Activated CD8-positive, alpha-beta T cell treated with anti-CD3 and anti-CD28 coated beads for 36 hours (primary cell): ENCODE data around the gene TRIM45. TPM values are rescaled to one million over a fixed set of nuclear protein-coding genes. Genes with fewer than 3 reads are reported as not detected.

Experiments
- ATAC-seq: fragments of 200-7000 bp; cut with Tn5 transposase; one replicate; pipeline ENCODE4 v1.10.0; 2021; ENCODE audit warnings: mild to moderate bottlenecking, moderate library complexity
- CTCF ChIA-PET: fragments of 350-600 bp; sonication (Branson Sonifier 250); formaldehyde crosslinking; loops from one replicate; lab custom pipeline; 2021; ENCODE audit warnings: antibody characterized with exemption; lab: Charles Lee
- POLR2A ChIA-PET: fragments of 350-600 bp; sonication (Branson Sonifier 250); formaldehyde crosslinking; loops from one replicate; lab custom pipeline; 2021; ENCODE audit warnings: antibody characterized with exemption; lab: Charles Lee
- DNase-seq: peaks from one replicate; pipeline ENCODE4 v3.0.0-alpha.2; 2020
- H3K27ac Mint-ChIP-seq: one replicate; pipeline ENCODE4 v1.8.0; 2021; ENCODE audit warnings: mild to moderate bottlenecking, mixed read lengths
- H3K27me3 Mint-ChIP-seq: one replicate; pipeline ENCODE4 v1.8.0; 2021; ENCODE audit warnings: mixed read lengths
- H3K36me3 Mint-ChIP-seq: one replicate; pipeline ENCODE4 v1.8.0; 2021; ENCODE audit warnings: low read depth, mixed read lengths
- H3K4me1 Mint-ChIP-seq: one replicate; pipeline ENCODE4 v1.8.0; 2021; ENCODE audit warnings: low read depth, mixed read lengths
- H3K4me3 Mint-ChIP-seq: one replicate; pipeline ENCODE4 v1.8.0; 2021; ENCODE audit warnings: mild to moderate bottlenecking, moderate library complexity, mixed read lengths
- H3K9me3 Mint-ChIP-seq: one replicate; pipeline ENCODE4 v1.8.0; 2021; ENCODE audit warnings: mixed read lengths
- intact Hi-C: fragments of 100-400 bp; cut with micrococcal nuclease; formaldehyde crosslinking; loops from one replicate; pipeline ENCODE4 v1.10.0; 2022
- total RNA-seq, 2 experiments: library from RNA; stranded (reverse); gene quantifications; one replicate each; pipeline ENCODE4 v1.2.3, GENCODE V29; 2021
- TF ChIP-seq, protein P1 (sequence below): fragments of 200-600 bp; IDR thresholded peaks from one replicate; pipeline ENCODE4 v1.8.0; 2022; ENCODE audit warnings: antibody characterized with exemption, mild to moderate bottlenecking

Gene TRIM45
- total RNA-seq, 2 experiments from 2014 or later: 0.27 TPM

GRCh38 chr1:117147856-117148588, 26.5 kb upstream of the TRIM45 start:
- ChIA-PET CTCF (interaction anchor here (1.3 kb wide), 1 partner anchor 10 kb away, joined by 4 read pairs; no protein-coding TSS in a partner anchor), POLR2A (no interaction called here)
- H3K27ac Mint-ChIP-seq: no peak overlapping the region
- H3K9me3 Mint-ChIP-seq: peaks cover 8% of the 10 kb centered on the region
- H3K4me1 Mint-ChIP-seq: no peaks in the 10 kb centered on the region
- no peak overlapping the region for H3K4me3 Mint-ChIP-seq
- DNase-seq: no peak
- no peak for ATAC-seq
- intact Hi-C loops: no loop called here
- H3K27me3 Mint-ChIP-seq: peaks cover 12% of the 10 kb centered on the region
- H3K36me3 Mint-ChIP-seq: no peaks in the 10 kb centered on the region
- TF ChIP-seq, protein P1, sequence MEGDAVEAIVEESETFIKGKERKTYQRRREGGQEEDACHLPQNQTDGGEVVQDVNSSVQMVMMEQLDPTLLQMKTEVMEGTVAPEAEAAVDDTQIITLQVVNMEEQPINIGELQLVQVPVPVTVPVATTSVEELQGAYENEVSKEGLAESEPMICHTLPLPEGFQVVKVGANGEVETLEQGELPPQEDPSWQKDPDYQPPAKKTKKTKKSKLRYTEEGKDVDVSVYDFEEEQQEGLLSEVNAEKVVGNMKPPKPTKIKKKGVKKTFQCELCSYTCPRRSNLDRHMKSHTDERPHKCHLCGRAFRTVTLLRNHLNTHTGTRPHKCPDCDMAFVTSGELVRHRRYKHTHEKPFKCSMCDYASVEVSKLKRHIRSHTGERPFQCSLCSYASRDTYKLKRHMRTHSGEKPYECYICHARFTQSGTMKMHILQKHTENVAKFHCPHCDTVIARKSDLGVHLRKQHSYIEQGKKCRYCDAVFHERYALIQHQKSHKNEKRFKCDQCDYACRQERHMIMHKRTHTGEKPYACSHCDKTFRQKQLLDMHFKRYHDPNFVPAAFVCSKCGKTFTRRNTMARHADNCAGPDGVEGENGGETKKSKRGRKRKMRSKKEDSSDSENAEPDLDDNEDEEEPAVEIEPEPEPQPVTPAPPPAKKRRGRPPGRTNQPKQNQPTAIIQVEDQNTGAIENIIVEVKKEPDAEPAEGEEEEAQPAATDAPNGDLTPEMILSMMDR: no peak

DNA sequence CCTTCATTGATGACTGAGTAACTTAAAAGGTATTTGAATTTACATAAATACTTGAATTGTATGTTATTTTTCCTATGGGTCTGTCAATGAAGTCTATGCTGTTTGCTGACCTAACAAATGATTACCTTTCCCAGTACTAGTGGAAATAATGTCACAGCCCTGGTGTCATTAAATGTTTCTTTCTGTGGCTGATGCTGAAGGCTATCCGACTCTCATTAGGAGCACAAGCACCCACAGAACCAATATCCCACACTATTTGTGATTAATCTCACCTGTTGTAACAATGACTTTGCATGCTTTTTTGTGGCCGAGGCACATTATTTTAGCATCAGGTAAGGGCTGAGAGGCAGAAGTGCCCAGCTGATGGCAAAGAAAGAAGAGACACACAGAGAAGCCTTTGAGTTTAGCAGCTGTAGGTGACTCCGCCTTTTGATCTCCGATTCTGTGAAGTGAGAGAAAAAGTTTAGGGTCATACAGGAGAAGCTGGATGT, 25.8 kb upstream of the TRIM45 start:
- intact Hi-C loops: no loop called here
- ATAC-seq: no peak
- no peak overlapping the region for H3K27ac Mint-ChIP-seq
- TF ChIP-seq, protein P1: no peak
- ChIA-PET CTCF (interaction anchor here (1.3 to 1.7 kb wide), 2 partner anchors 9 to 19 kb away, joined by 4 to 5 read pairs; no protein-coding TSS in a partner anchor), POLR2A (no interaction called here)
- peaks cover 12% of the 10 kb centered on the region for H3K27me3 Mint-ChIP-seq
- DNase-seq: no peak
- no peaks in the 10 kb centered on the region for H3K36me3 Mint-ChIP-seq
- H3K4me3 Mint-ChIP-seq: no peak overlapping the region
- peaks cover 8% of the 10 kb centered on the region for H3K9me3 Mint-ChIP-seq
- H3K4me1 Mint-ChIP-seq: no peaks in the 10 kb centered on the region

- H3K4me1 Mint-ChIP-seq: no peaks in the 10 kb centered on the region
- no peak for ATAC-seq
- POLR2A ChIA-PET: no interaction called here
- H3K4me3 Mint-ChIP-seq: no peak overlapping the region
- CTCF ChIA-PET: interaction anchor here (1.7 kb wide), 1 partner anchor 18 kb away, joined by 5 read pairs; no protein-coding TSS in a partner anchor
- H3K36me3 Mint-ChIP-seq: no peaks in the 10 kb centered on the region
- H3K27ac Mint-ChIP-seq: no peak overlapping the region
- peaks cover 7% of the 10 kb centered on the region for H3K9me3 Mint-ChIP-seq
- H3K27me3 Mint-ChIP-seq: peaks cover 12% of the 10 kb centered on the region
- DNase-seq: no peak
- intact Hi-C loops: no loop called here
- TF ChIP-seq, protein P1: no peak
These were observed 25.2 kb upstream of the TRIM45 start for GRCh38 chr1:117146575-117147340.

DNA sequence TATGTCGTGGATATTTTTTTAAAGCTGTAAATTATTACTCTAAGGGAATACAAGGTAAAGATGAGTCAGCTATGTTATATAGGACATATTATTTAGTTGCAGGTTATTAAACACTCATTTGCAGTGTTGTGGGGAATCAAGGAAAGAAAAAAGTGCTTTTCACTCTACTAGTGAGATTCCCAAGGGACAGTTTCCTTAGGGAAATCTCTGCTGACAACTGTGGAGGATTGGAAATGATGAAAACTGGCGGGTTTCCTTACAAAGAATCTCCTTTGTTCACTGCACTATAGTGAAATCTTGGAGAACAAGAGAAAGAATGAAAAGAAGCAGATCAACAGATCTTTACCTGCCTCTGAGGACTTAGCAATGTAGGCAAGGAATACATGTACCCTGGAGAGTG, 24.5 kb upstream of the TRIM45 start:
- no peaks in the 10 kb centered on the region for H3K36me3 Mint-ChIP-seq
- CTCF ChIA-PET: interaction anchor here (1.7 kb wide), 1 partner anchor 17 kb away, joined by 5 read pairs; no protein-coding TSS in a partner anchor
- H3K27me3 Mint-ChIP-seq: peaks cover 12% of the 10 kb centered on the region
- no peaks in the 10 kb centered on the region for H3K9me3 Mint-ChIP-seq
- H3K4me1 Mint-ChIP-seq: no peaks in the 10 kb centered on the region
- H3K4me3 Mint-ChIP-seq: no peak overlapping the region
- H3K27ac Mint-ChIP-seq: no peak overlapping the region
- no peak for DNase-seq
- intact Hi-C loops: no loop called here
- POLR2A ChIA-PET: no interaction called here
- TF ChIP-seq, protein P1: no peak
- ATAC-seq: no peak
